WTC11 (cell line): ENCODE results near the gene AP3M1. TPM values are rescaled to one million over a fixed set of nuclear protein-coding genes. Genes with fewer than 3 reads are reported as not detected.

Source experiments
- ATAC-seq: fragments of 200-7000 bp; cut with Tn5 transposase; 2 replicates; pipeline ENCODE4 v1.10.0; 2021; ENCODE audit warnings: mild to moderate bottlenecking, moderate library complexity
- CTCF ChIA-PET: fragments of 300-600 bp; sonication (Branson Sonifier 250); formaldehyde crosslinking; loops from one replicate; lab custom pipeline; 2021; ENCODE audit warnings: antibody characterized with exemption; lab: Charles Lee
- POLR2A ChIA-PET: fragments of 350-600 bp; sonication (Branson Sonifier 250); formaldehyde crosslinking; loops from one replicate; lab custom pipeline; 2021; ENCODE audit warnings: antibody characterized with exemption; lab: Charles Lee
- DNase-seq: peaks from one replicate; pipeline ENCODE4 v3.0.0; 2021; ENCODE audit warnings: low spot score
- H3K27ac Mint-ChIP-seq: 2 replicates; pipeline ENCODE4 v1.8.0; 2021; ENCODE audit warnings: mixed read lengths
- H3K27me3 Mint-ChIP-seq: 2 replicates; pipeline ENCODE4 v1.8.0; 2021; ENCODE audit warnings: low read depth, mild to moderate bottlenecking, moderate library complexity, mixed read lengths
- H3K36me3 Mint-ChIP-seq: 2 replicates; pipeline ENCODE4 v1.8.0; 2021; ENCODE audit warnings: mixed read lengths
- H3K4me1 Mint-ChIP-seq: 2 replicates; pipeline ENCODE4 v1.8.0; 2022; ENCODE audit warnings: mixed read lengths
- H3K4me3 Mint-ChIP-seq: 2 replicates; pipeline ENCODE4 v1.8.0; 2021; ENCODE audit warnings: mild to moderate bottlenecking, moderate library complexity, mixed read lengths
- H3K9me3 Mint-ChIP-seq: 2 replicates; pipeline ENCODE4 v1.8.0; 2021; ENCODE audit warnings: mixed read lengths
- AR ChIP-seq: fragments of 250-450 bp; sonication (Bioruptor Pico); IDR thresholded peaks from 2 replicates; pipeline ENCODE4 v1.9.0; 2021; ENCODE audit warnings: mild to moderate bottlenecking
- EMX1 ChIP-seq: fragments of 250-450 bp; sonication (Bioruptor Pico); IDR thresholded peaks from 2 replicates; pipeline ENCODE4 v1.8.0; 2021; ENCODE audit warnings: mild to moderate bottlenecking
- ETV6 ChIP-seq: sonication (generic); formaldehyde crosslinking; IDR thresholded peaks from 2 replicates; pipeline ENCODE4 v1.8.1; 2022; ENCODE audit warnings: mild to moderate bottlenecking, missing genetic modification reagents
- GRHL2 ChIP-seq: fragments of 250-450 bp; sonication (Bioruptor Pico); IDR thresholded peaks from 2 replicates; pipeline ENCODE4 v1.8.0; 2022; ENCODE audit warnings: mild to moderate bottlenecking, moderate library complexity; ENCODE audit not compliant: insufficient replicate concordance, severe bottlenecking
- GTF2I ChIP-seq: fragments of 250-450 bp; sonication (Bioruptor Pico); conservative IDR thresholded peaks from 2 replicates; pipeline ENCODE4 v1.4.0; 2021; ENCODE audit warnings: mild to moderate bottlenecking
- HMGA2 ChIP-seq: fragments of 250-450 bp; sonication (Bioruptor Pico); IDR thresholded peaks from 2 replicates; pipeline ENCODE4 v1.4.0; 2021; ENCODE audit warnings: mild to moderate bottlenecking, moderate library complexity
- MLX ChIP-seq: sonication (generic); formaldehyde crosslinking; IDR thresholded peaks from 2 replicates; pipeline ENCODE4 v1.8.1; 2023; ENCODE audit warnings: mild to moderate bottlenecking, missing genetic modification reagents, moderate library complexity
- NFATC4 ChIP-seq: fragments of 250-450 bp; sonication (Bioruptor Pico); IDR thresholded peaks from 2 replicates; pipeline ENCODE4 v1.9.0; 2021; ENCODE audit warnings: mild to moderate bottlenecking
- SMAD4 ChIP-seq: sonication (generic); formaldehyde crosslinking; IDR thresholded peaks from 2 replicates; pipeline ENCODE4 v1.8.0; 2022; ENCODE audit warnings: mild to moderate bottlenecking, missing genetic modification reagents
- ZBTB43 ChIP-seq: sonication (generic); formaldehyde crosslinking; IDR thresholded peaks from 2 replicates; pipeline ENCODE4 v1.8.1; 2023; ENCODE audit warnings: mild to moderate bottlenecking, missing genetic modification reagents
- ZNF121 ChIP-seq: sonication (generic); formaldehyde crosslinking; IDR thresholded peaks from 2 replicates; pipeline ENCODE4 v1.8.0; 2023; ENCODE audit warnings: missing genetic modification reagents
- ZNF263 ChIP-seq: sonication (generic); formaldehyde crosslinking; IDR thresholded peaks from 2 replicates; pipeline ENCODE4 v1.8.1; 2022; ENCODE audit warnings: low read depth, mild to moderate bottlenecking, moderate library complexity, missing genetic modification reagents
- ZNF281 ChIP-seq: sonication (generic); formaldehyde crosslinking; IDR thresholded peaks from 2 replicates; pipeline ENCODE4 v1.8.0; 2023; ENCODE audit warnings: mild to moderate bottlenecking, missing genetic modification reagents
- ZNF425 ChIP-seq: fragments of 250-450 bp; sonication (Bioruptor Pico); conservative IDR thresholded peaks from 2 replicates; pipeline ENCODE4 v1.9.0; 2021; ENCODE audit warnings: mild to moderate bottlenecking
- ZSCAN18 ChIP-seq: fragments of 250-450 bp; sonication (Bioruptor Pico); IDR thresholded peaks from 2 replicates; pipeline ENCODE4 v2.1.2; 2022; ENCODE audit warnings: mild to moderate bottlenecking, moderate library complexity
- total RNA-seq: library from RNA; stranded (reverse); gene quantifications from 3 replicates; pipeline ENCODE4 v1.2.3, GENCODE V29; 2021

The AP3M1 gene
- total RNA-seq, 1 experiment from 2014 or later: 37.3 TPM

GRCh38 chr10:74167443-74167842 lies 16.8 kb upstream of the AP3M1 start (continued):
- no peak for TF ChIP-seq ZBTB43

- TF ChIP-seq HMGA2 (CRISPR knock-in tag): no peak
- TF ChIP-seq ZNF425: no peak
- no peak for TF ChIP-seq ZNF281 (CRISPR knock-in tag)
- TF ChIP-seq AR (CRISPR knock-in tag): no peak
- TF ChIP-seq ZBTB43: no peak
- no peak for TF ChIP-seq MLX (CRISPR knock-in tag)
- TF ChIP-seq ZNF121 (CRISPR knock-in tag): no peak
- TF ChIP-seq SMAD4 (CRISPR knock-in tag): no peak
- no peak for TF ChIP-seq GRHL2
- TF ChIP-seq EMX1 (CRISPR knock-in tag): no peak
- no peak for TF ChIP-seq GTF2I
- TF ChIP-seq ZSCAN18 (CRISPR knock-in tag): no peak
- no peak for TF ChIP-seq ZNF263 (CRISPR knock-in tag)
- TF ChIP-seq ETV6 (CRISPR knock-in tag): no peak
- TF ChIP-seq NFATC4 (CRISPR knock-in tag): no peak
- TF ChIP-seq, all 79 proteins: peak for 0
- H3K4me3 Mint-ChIP-seq: no peak overlapping the region
- ChIA-PET CTCF (interaction anchor here (0.5 to 1.3 kb wide), 2 partner anchors 12 to 207 kb away, joined by 3 to 4 read pairs; no protein-coding TSS in a partner anchor), POLR2A (interaction anchor here (0.5 to 1.1 kb wide), 3 partner anchors 15 to 768 kb away, joined by 4 to 6 read pairs (median 4); partner anchors contain the start of genes ADK, AP3M1 and VCL)
- no peak for DNase-seq
- no peaks in the 10 kb centered on the region for H3K27me3 Mint-ChIP-seq
- no peaks in the 10 kb centered on the region for H3K9me3 Mint-ChIP-seq
- no peak for ATAC-seq
- no peaks in the 10 kb centered on the region for H3K36me3 Mint-ChIP-seq
- no peak overlapping the region for H3K27ac Mint-ChIP-seq
- peaks cover 6% of the 10 kb centered on the region for H3K4me1 Mint-ChIP-seq
Observed at GRCh38 chr10:74165530-74165901, 14.9 kb upstream of the AP3M1 start.
